BE2C (cell line): ENCODE data around the gene GABRR2.

Experiments
- DNase-seq: peaks from one replicate; pipeline ENCODE4 v3.0.0-alpha.2; 2020
- H3K27me3 ChIP-seq: fragments of 250-450 bp; sonication (Bioruptor Pico); 2 replicates; pipeline ENCODE4 v1.5.1; 2020; ENCODE audit warnings: mild to moderate bottlenecking
- H3K36me3 ChIP-seq: fragments of 250-450 bp; sonication (Bioruptor Pico); 2 replicates; pipeline ENCODE4 v1.5.1; 2020; ENCODE audit warnings: mild to moderate bottlenecking
- H3K4me1 ChIP-seq: fragments of 250-450 bp; sonication (Bioruptor Pico); 2 replicates; pipeline ENCODE4 v1.5.1; 2020
- H3K4me3 ChIP-seq: 2 replicates; pipeline ENCODE4 v1.5.1; 2011; ENCODE audit warnings: low read depth, low read length
- H3K9me3 ChIP-seq: fragments of 250-450 bp; sonication (Bioruptor Pico); 2 replicates; pipeline ENCODE4 v1.5.1; 2020
- CTCF ChIP-seq: IDR thresholded peaks from 2 replicates; pipeline ENCODE4 v1.5.1; 2012; ENCODE audit warnings: mild to moderate bottlenecking, low read depth, low read length

GABRR2 gene

GRCh38 chr6:89255417-89255816 lies 59.7 kb downstream of the GABRR2 start:
- H3K9me3 ChIP-seq, result no peaks in the 10 kb centered on the region
- TF ChIP-seq CTCF, result no peak
- H3K36me3 ChIP-seq, result no peaks in the 10 kb centered on the region
- no peaks in the 10 kb centered on the region for H3K4me1 ChIP-seq
- no peak overlapping the region for H3K4me3 ChIP-seq
- no peaks in the 10 kb centered on the region for H3K27me3 ChIP-seq
- DNase-seq, result no peak

- no peaks in the 10 kb centered on the region for H3K9me3 ChIP-seq
- H3K4me1 ChIP-seq, result no peaks in the 10 kb centered on the region
- no peak for TF ChIP-seq CTCF
- no peaks in the 10 kb centered on the region for H3K36me3 ChIP-seq
- H3K27me3 ChIP-seq, result no peaks in the 10 kb centered on the region
- DNase-seq, result no peak
- no peak overlapping the region for H3K4me3 ChIP-seq
Measured at GRCh38 chr6:89254569-89254968, 60.5 kb downstream of the GABRR2 start.

GRCh38 chr6:89252907-89253306 lies 62.2 kb downstream of the GABRR2 start:
- Histone ChIP-seq H3K4me3 (no peak overlapping the region), H3K9me3 (no peaks in the 10 kb centered on the region), H3K36me3 (no peaks in the 10 kb centered on the region), H3K27me3 (no peaks in the 10 kb centered on the region), H3K4me1 (no peaks in the 10 kb centered on the region)
- no peak for DNase-seq
- TF ChIP-seq CTCF, result no peak

- Histone ChIP-seq H3K36me3 (no peaks in the 10 kb centered on the region), H3K4me3 (no peak overlapping the region), H3K27me3 (no peaks in the 10 kb centered on the region), H3K9me3 (no peaks in the 10 kb centered on the region), H3K4me1 (no peaks in the 10 kb centered on the region)
- no peak for DNase-seq
- TF ChIP-seq CTCF, result no peak
Measured at GRCh38 chr6:89251976-89252375, 63.1 kb downstream of the GABRR2 start.

- DNase-seq, result no peak
- TF ChIP-seq CTCF, result no peak
- Histone ChIP-seq H3K4me3 (no peak overlapping the region), H3K27me3 (no peaks in the 10 kb centered on the region), H3K9me3 (no peaks in the 10 kb centered on the region), H3K4me1 (no peaks in the 10 kb centered on the region), H3K36me3 (no peaks in the 10 kb centered on the region)
Measured at GRCh38 chr6:89251170-89251569, 63.9 kb downstream of the GABRR2 start.

- no peaks in the 10 kb centered on the region for H3K36me3 ChIP-seq
- no peaks in the 10 kb centered on the region for H3K27me3 ChIP-seq
- no peak overlapping the region for H3K4me3 ChIP-seq
- no peak for TF ChIP-seq CTCF
- no peaks in the 10 kb centered on the region for H3K9me3 ChIP-seq
- H3K4me1 ChIP-seq, result no peaks in the 10 kb centered on the region
- DNase-seq, result no peak
Measured at GRCh38 chr6:89250239-89250638, 64.9 kb downstream of the GABRR2 start.
